DND-41 (cell line): ENCODE results near the gene MCF2L2.

Experiments used
- CTCF ChIP-seq: IDR thresholded peaks from 2 replicates; pipeline ENCODE4 v1.5.1; 2012; ENCODE audit warnings: borderline replicate concordance, low read length, moderate library complexity, mild to moderate bottlenecking; ENCODE audit not compliant: poor library complexity, severe bottlenecking; ENCODE audit errors: extremely low read depth
- EZH2 ChIP-seq: IDR thresholded peaks from 3 replicates; pipeline ENCODE4 v1.6.1; 2012; ENCODE audit warnings: borderline replicate concordance, low read depth, mild to moderate bottlenecking, moderate library complexity, low read length, inconsistent platforms; ENCODE audit not compliant: severe bottlenecking

GRCh38 chr3:183369117-183369516 lies 59.3 kb downstream of the MCF2L2 start:
- TF ChIP-seq CTCF (no peak), EZH2 (no peak)
